DND-41 (cell line): ENCODE data around the gene RNLS.

Experiments
- CTCF ChIP-seq: IDR thresholded peaks from 2 replicates; pipeline ENCODE4 v1.5.1; 2012; ENCODE audit warnings: borderline replicate concordance, low read length, moderate library complexity, mild to moderate bottlenecking; ENCODE audit not compliant: poor library complexity, severe bottlenecking; ENCODE audit errors: extremely low read depth
- EZH2 ChIP-seq: IDR thresholded peaks from 3 replicates; pipeline ENCODE4 v1.6.1; 2012; ENCODE audit warnings: borderline replicate concordance, low read depth, mild to moderate bottlenecking, moderate library complexity, low read length, inconsistent platforms; ENCODE audit not compliant: severe bottlenecking

GRCh38 chr10:88336334-88336733 lies 246.8 kb downstream of the RNLS start:
- no peak for TF ChIP-seq CTCF
- no peak for TF ChIP-seq EZH2
